WTC11 (cell line): ENCODE results near the gene HSBP1L1. TPM values are rescaled to one million over a fixed set of nuclear protein-coding genes. Genes with fewer than 3 reads are reported as not detected.

Experiments used
- ATAC-seq: fragments of 200-7000 bp; cut with Tn5 transposase; 2 replicates; pipeline ENCODE4 v1.10.0; 2021; ENCODE audit warnings: mild to moderate bottlenecking, moderate library complexity
- CTCF ChIA-PET: fragments of 300-600 bp; sonication (Branson Sonifier 250); formaldehyde crosslinking; loops from one replicate; lab custom pipeline; 2021; ENCODE audit warnings: antibody characterized with exemption; lab: Charles Lee
- POLR2A ChIA-PET: fragments of 350-600 bp; sonication (Branson Sonifier 250); formaldehyde crosslinking; loops from one replicate; lab custom pipeline; 2021; ENCODE audit warnings: antibody characterized with exemption; lab: Charles Lee
- DNase-seq: peaks from one replicate; pipeline ENCODE4 v3.0.0; 2021; ENCODE audit warnings: low spot score
- H3K27ac Mint-ChIP-seq: 2 replicates; pipeline ENCODE4 v1.8.0; 2021; ENCODE audit warnings: mixed read lengths
- H3K27me3 Mint-ChIP-seq: 2 replicates; pipeline ENCODE4 v1.8.0; 2021; ENCODE audit warnings: low read depth, mild to moderate bottlenecking, moderate library complexity, mixed read lengths
- H3K36me3 Mint-ChIP-seq: 2 replicates; pipeline ENCODE4 v1.8.0; 2021; ENCODE audit warnings: mixed read lengths
- H3K4me1 Mint-ChIP-seq: 2 replicates; pipeline ENCODE4 v1.8.0; 2022; ENCODE audit warnings: mixed read lengths
- H3K4me3 Mint-ChIP-seq: 2 replicates; pipeline ENCODE4 v1.8.0; 2021; ENCODE audit warnings: mild to moderate bottlenecking, moderate library complexity, mixed read lengths
- H3K9me3 Mint-ChIP-seq: 2 replicates; pipeline ENCODE4 v1.8.0; 2021; ENCODE audit warnings: mixed read lengths
- ATF1 ChIP-seq: sonication (generic); formaldehyde crosslinking; IDR thresholded peaks from 2 replicates; pipeline ENCODE4 v1.8.1; 2023; ENCODE audit warnings: mild to moderate bottlenecking, moderate library complexity, missing genetic modification reagents
- ATF3 ChIP-seq: sonication (generic); formaldehyde crosslinking; conservative IDR thresholded peaks from 2 replicates; pipeline ENCODE4 v1.8.1; 2022; ENCODE audit warnings: mild to moderate bottlenecking, missing genetic modification reagents
- CREM ChIP-seq: sonication (generic); formaldehyde crosslinking; IDR thresholded peaks from 2 replicates; pipeline ENCODE4 v1.8.1; 2022; ENCODE audit warnings: mild to moderate bottlenecking, missing genetic modification reagents, moderate library complexity
- EMX1 ChIP-seq: fragments of 250-450 bp; sonication (Bioruptor Pico); IDR thresholded peaks from 2 replicates; pipeline ENCODE4 v1.8.0; 2021; ENCODE audit warnings: mild to moderate bottlenecking
- FOXJ3 ChIP-seq: sonication (generic); formaldehyde crosslinking; IDR thresholded peaks from 2 replicates; pipeline ENCODE4 v1.9.0; 2021; ENCODE audit warnings: missing genetic modification reagents, mild to moderate bottlenecking, borderline replicate concordance
- GABPB1 ChIP-seq: sonication (generic); formaldehyde crosslinking; IDR thresholded peaks from 2 replicates; pipeline ENCODE4 v1.8.1; 2023; ENCODE audit warnings: mild to moderate bottlenecking, missing genetic modification reagents
- GRHL2 ChIP-seq: fragments of 250-450 bp; sonication (Bioruptor Pico); IDR thresholded peaks from 2 replicates; pipeline ENCODE4 v1.8.0; 2022; ENCODE audit warnings: mild to moderate bottlenecking, moderate library complexity; ENCODE audit not compliant: insufficient replicate concordance, severe bottlenecking
- GTF2I ChIP-seq: fragments of 250-450 bp; sonication (Bioruptor Pico); conservative IDR thresholded peaks from 2 replicates; pipeline ENCODE4 v1.4.0; 2021; ENCODE audit warnings: mild to moderate bottlenecking
- IRF2 ChIP-seq: sonication (generic); formaldehyde crosslinking; IDR thresholded peaks from 2 replicates; pipeline ENCODE4 v1.8.0; 2022; ENCODE audit warnings: low read depth, missing genetic modification reagents, borderline replicate concordance
- JAZF1 ChIP-seq: fragments of 250-450 bp; sonication (Bioruptor Pico); IDR thresholded peaks from 2 replicates; pipeline ENCODE4 v1.9.0; 2021; ENCODE audit warnings: moderate library complexity, mild to moderate bottlenecking, inconsistent platforms
- NR2C2 ChIP-seq: sonication (generic); formaldehyde crosslinking; IDR thresholded peaks from 2 replicates; pipeline ENCODE4 v1.8.0; 2022; ENCODE audit warnings: mild to moderate bottlenecking, missing genetic modification reagents
- OVOL2 ChIP-seq: fragments of 250-450 bp; sonication (Bioruptor Pico); IDR thresholded peaks from 2 replicates; pipeline ENCODE4 v1.9.0; 2021; ENCODE audit warnings: mild to moderate bottlenecking, borderline replicate concordance
- PRRX2 ChIP-seq: fragments of 250-450 bp; sonication (Bioruptor Pico); IDR thresholded peaks from 2 replicates; pipeline ENCODE4 v1.8.0; 2021; ENCODE audit warnings: mild to moderate bottlenecking
- SMAD4 ChIP-seq: sonication (generic); formaldehyde crosslinking; IDR thresholded peaks from 2 replicates; pipeline ENCODE4 v1.8.0; 2022; ENCODE audit warnings: mild to moderate bottlenecking, missing genetic modification reagents
- TP53 ChIP-seq: sonication (generic); formaldehyde crosslinking; IDR thresholded peaks from 2 replicates; pipeline ENCODE4 v1.8.1; 2023; ENCODE audit warnings: mild to moderate bottlenecking, missing genetic modification reagents
- ZBTB21 ChIP-seq: sonication (generic); formaldehyde crosslinking; IDR thresholded peaks from 2 replicates; pipeline ENCODE4 v1.8.1; 2023; ENCODE audit warnings: mild to moderate bottlenecking, missing genetic modification reagents, borderline replicate concordance
- ZNF121 ChIP-seq: sonication (generic); formaldehyde crosslinking; IDR thresholded peaks from 2 replicates; pipeline ENCODE4 v1.8.0; 2023; ENCODE audit warnings: missing genetic modification reagents
- ZNF219 ChIP-seq: sonication (generic); formaldehyde crosslinking; IDR thresholded peaks from 2 replicates; pipeline ENCODE4 v1.8.0; 2023; ENCODE audit warnings: missing genetic modification reagents, mild to moderate bottlenecking, borderline replicate concordance
- ZNF425 ChIP-seq: fragments of 250-450 bp; sonication (Bioruptor Pico); conservative IDR thresholded peaks from 2 replicates; pipeline ENCODE4 v1.9.0; 2021; ENCODE audit warnings: mild to moderate bottlenecking
- ZSCAN18 ChIP-seq: fragments of 250-450 bp; sonication (Bioruptor Pico); IDR thresholded peaks from 2 replicates; pipeline ENCODE4 v2.1.2; 2022; ENCODE audit warnings: mild to moderate bottlenecking, moderate library complexity
- total RNA-seq: library from RNA; stranded (reverse); gene quantifications from 3 replicates; pipeline ENCODE4 v1.2.3, GENCODE V29; 2021
- TF ChIP-seq, protein P1 (sequence below): sonication (generic); formaldehyde crosslinking; IDR thresholded peaks from 2 replicates; pipeline ENCODE4 v1.8.1; 2023; ENCODE audit warnings: mild to moderate bottlenecking, missing genetic modification reagents, borderline replicate concordance
- TF ChIP-seq, protein P2 (sequence below): sonication (generic); formaldehyde crosslinking; IDR thresholded peaks from 2 replicates; pipeline ENCODE4 v1.8.1; 2023; ENCODE audit warnings: mild to moderate bottlenecking, missing genetic modification reagents, moderate library complexity
- TF ChIP-seq, protein P3 (sequence below): fragments of 250-450 bp; sonication (Bioruptor Pico); IDR thresholded peaks from 2 replicates; pipeline ENCODE4 v1.9.0; 2021; ENCODE audit warnings: mild to moderate bottlenecking

HSBP1L1 gene
- total RNA-seq, 1 experiment from 2014 or later, result 1.4 TPM

- TF ChIP-seq, protein P1, sequence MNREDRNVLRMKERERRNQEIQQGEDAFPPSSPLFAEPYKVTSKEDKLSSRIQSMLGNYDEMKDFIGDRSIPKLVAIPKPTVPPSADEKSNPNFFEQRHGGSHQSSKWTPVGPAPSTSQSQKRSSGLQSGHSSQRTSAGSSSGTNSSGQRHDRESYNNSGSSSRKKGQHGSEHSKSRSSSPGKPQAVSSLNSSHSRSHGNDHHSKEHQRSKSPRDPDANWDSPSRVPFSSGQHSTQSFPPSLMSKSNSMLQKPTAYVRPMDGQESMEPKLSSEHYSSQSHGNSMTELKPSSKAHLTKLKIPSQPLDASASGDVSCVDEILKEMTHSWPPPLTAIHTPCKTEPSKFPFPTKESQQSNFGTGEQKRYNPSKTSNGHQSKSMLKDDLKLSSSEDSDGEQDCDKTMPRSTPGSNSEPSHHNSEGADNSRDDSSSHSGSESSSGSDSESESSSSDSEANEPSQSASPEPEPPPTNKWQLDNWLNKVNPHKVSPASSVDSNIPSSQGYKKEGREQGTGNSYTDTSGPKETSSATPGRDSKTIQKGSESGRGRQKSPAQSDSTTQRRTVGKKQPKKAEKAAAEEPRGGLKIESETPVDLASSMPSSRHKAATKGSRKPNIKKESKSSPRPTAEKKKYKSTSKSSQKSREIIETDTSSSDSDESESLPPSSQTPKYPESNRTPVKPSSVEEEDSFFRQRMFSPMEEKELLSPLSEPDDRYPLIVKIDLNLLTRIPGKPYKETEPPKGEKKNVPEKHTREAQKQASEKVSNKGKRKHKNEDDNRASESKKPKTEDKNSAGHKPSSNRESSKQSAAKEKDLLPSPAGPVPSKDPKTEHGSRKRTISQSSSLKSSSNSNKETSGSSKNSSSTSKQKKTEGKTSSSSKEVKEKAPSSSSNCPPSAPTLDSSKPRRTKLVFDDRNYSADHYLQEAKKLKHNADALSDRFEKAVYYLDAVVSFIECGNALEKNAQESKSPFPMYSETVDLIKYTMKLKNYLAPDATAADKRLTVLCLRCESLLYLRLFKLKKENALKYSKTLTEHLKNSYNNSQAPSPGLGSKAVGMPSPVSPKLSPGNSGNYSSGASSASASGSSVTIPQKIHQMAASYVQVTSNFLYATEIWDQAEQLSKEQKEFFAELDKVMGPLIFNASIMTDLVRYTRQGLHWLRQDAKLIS (CRISPR knock-in tag), result no peak
- TF ChIP-seq ZNF121 (CRISPR knock-in tag) (no peak), IRF2 (no peak), ZNF219 (CRISPR knock-in tag) (no peak), FOXJ3 (CRISPR knock-in tag) (no peak), NR2C2 (CRISPR knock-in tag) (no peak), GABPB1 (CRISPR knock-in tag) (no peak), EMX1 (CRISPR knock-in tag) (no peak), OVOL2 (no peak), ATF3 (no peak), CREM (CRISPR knock-in tag) (peak; percentile 89; the same call in 1 of the 2 replicates), JAZF1 (no peak), ZBTB21 (no peak), TP53 (CRISPR knock-in tag) (no peak), SMAD4 (CRISPR knock-in tag) (no peak), ZNF425 (CRISPR knock-in tag) (no peak)
- TF ChIP-seq, protein P2, sequence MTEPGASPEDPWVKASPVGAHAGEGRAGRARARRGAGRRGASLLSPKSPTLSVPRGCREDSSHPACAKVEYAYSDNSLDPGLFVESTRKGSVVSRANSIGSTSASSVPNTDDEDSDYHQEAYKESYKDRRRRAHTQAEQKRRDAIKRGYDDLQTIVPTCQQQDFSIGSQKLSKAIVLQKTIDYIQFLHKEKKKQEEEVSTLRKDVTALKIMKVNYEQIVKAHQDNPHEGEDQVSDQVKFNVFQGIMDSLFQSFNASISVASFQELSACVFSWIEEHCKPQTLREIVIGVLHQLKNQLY (CRISPR knock-in tag), result no peak
Measured at GRCh38 chr18:79951545-79952455, 12.6 kb upstream of the HSBP1L1 start, which contains the start of gene SLC66A2 (continued).

DNA sequence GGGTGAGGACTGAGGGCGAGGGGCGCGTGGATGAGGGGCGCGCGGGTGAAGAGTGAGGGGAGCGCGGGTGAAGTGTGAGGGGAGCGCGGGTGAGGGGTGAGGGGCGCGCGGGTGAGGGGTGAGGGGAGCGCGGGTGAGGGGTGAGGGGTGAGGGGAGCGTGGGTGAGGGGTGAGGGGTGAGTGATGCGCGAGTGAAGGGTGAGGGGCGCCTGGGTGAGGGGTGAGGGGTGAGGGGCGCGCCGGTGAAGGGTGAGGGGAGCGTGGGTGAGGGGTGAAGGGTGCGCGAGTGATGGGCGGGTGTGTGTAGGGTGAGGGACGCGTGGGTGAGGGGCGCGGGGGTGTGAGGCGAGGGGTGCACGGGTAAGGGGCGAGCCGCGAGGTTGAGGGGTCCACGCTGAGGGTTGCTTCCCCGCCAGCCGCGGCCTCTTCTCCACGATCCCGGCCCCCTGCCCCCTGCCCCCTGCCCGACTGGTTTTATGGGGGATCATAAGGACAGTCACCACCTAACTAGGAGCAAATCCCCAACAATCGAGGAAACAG lies 11.9 kb upstream of the HSBP1L1 start:
- ChIA-PET POLR2A (interaction anchor here (0.7 to 1.0 kb wide), 2 partner anchors 81 to 143 kb away, joined by 3 to 4 read pairs; no protein-coding TSS in a partner anchor), CTCF (interaction anchor here (1.1 to 2.2 kb wide), 5 partner anchors 9 to 154 kb away, joined by 3 to 7 read pairs (median 4); partner anchors contain the start of gene KCNG2)
- DNase-seq (no peak), ATAC-seq (no peak)
- Mint-ChIP-seq H3K9me3 (no peaks in the 10 kb centered on the region), H3K27me3 (peaks cover 73% of the 10 kb centered on the region), H3K4me3 (peak overlapping the region; percentile 60), H3K27ac (no peak overlapping the region), H3K4me1 (peaks cover 24% of the 10 kb centered on the region), H3K36me3 (no peaks in the 10 kb centered on the region)
- TF ChIP-seq GRHL2, result no peak
- no peak for TF ChIP-seq GTF2I (CRISPR knock-in tag)
- TF ChIP-seq ZSCAN18 (CRISPR knock-in tag), result no peak
- TF ChIP-seq JAZF1, result no peak
- no peak for TF ChIP-seq ATF1
- TF ChIP-seq FOXJ3 (CRISPR knock-in tag), result no peak
- TF ChIP-seq, protein P3, sequence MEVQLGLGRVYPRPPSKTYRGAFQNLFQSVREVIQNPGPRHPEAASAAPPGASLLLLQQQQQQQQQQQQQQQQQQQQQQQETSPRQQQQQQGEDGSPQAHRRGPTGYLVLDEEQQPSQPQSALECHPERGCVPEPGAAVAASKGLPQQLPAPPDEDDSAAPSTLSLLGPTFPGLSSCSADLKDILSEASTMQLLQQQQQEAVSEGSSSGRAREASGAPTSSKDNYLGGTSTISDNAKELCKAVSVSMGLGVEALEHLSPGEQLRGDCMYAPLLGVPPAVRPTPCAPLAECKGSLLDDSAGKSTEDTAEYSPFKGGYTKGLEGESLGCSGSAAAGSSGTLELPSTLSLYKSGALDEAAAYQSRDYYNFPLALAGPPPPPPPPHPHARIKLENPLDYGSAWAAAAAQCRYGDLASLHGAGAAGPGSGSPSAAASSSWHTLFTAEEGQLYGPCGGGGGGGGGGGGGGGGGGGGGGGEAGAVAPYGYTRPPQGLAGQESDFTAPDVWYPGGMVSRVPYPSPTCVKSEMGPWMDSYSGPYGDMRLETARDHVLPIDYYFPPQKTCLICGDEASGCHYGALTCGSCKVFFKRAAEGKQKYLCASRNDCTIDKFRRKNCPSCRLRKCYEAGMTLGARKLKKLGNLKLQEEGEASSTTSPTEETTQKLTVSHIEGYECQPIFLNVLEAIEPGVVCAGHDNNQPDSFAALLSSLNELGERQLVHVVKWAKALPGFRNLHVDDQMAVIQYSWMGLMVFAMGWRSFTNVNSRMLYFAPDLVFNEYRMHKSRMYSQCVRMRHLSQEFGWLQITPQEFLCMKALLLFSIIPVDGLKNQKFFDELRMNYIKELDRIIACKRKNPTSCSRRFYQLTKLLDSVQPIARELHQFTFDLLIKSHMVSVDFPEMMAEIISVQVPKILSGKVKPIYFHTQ (CRISPR knock-in tag), result no peak
- TF ChIP-seq IRF2, result no peak
- TF ChIP-seq GABPB1 (CRISPR knock-in tag), result no peak
- no peak for TF ChIP-seq PRRX2 (CRISPR knock-in tag)
